Measurements from ENCODE around the gene PALMD.

The PALMD gene

GRCh38 chr1:99645699-99646531 lies at the start of gene PALMD:
Gene PALMD, plus strand, starts transcription at chr1:99646113. Its CDS starts 205 bp downstream, at chr1:99646318.
- no peak for DNase-seq (ENCODE audit: low read depth)

- DNase-seq (ENCODE audit: low read depth): no peak
Observed at GRCh38 chr1:99598738-99599411, 47.0 kb upstream of the PALMD start.

- no peak for DNase-seq (ENCODE audit: low read depth)
Observed at GRCh38 chr1:99599678-99600175, 46.2 kb upstream of the PALMD start.

GRCh38 chr1:99600782-99601181 lies 45.1 kb upstream of the PALMD start:
- DNase-seq (ENCODE audit: low read depth): no peak

- DNase-seq (ENCODE audit: low read depth): no peak
Observed at GRCh38 chr1:99601208-99601607, 44.7 kb upstream of the PALMD start.

- no peak for DNase-seq (ENCODE audit: low read depth)
Observed at GRCh38 chr1:99601709-99602403, 44.1 kb upstream of the PALMD start.

- DNase-seq (ENCODE audit: low read depth): no peak
Observed at GRCh38 chr1:99602404-99602969, 43.4 kb upstream of the PALMD start.

- no peak for DNase-seq (ENCODE audit: low read depth)
Observed at GRCh38 chr1:99603699-99604560, 42.0 kb upstream of the PALMD start.

GRCh38 chr1:99606306-99606705 lies 39.6 kb upstream of the PALMD start:
- DNase-seq (ENCODE audit: low read depth): no peak

GRCh38 chr1:99607590-99607989 lies 38.3 kb upstream of the PALMD start:
- no peak for DNase-seq (ENCODE audit: low read depth)

- DNase-seq (ENCODE audit: low read depth): no peak
Observed at GRCh38 chr1:99608058-99608457, 37.9 kb upstream of the PALMD start.

GRCh38 chr1:99613716-99614115 lies 32.2 kb upstream of the PALMD start:
- no peak for DNase-seq (ENCODE audit: low read depth)

GRCh38 chr1:99614728-99615127 lies 31.2 kb upstream of the PALMD start:
- no peak for DNase-seq (ENCODE audit: low read depth)

GRCh38 chr1:99619583-99619982 lies 26.3 kb upstream of the PALMD start:
- DNase-seq (ENCODE audit: low read depth): no peak

- DNase-seq (ENCODE audit: low read depth): no peak
Observed at GRCh38 chr1:99621340-99621901, 24.5 kb upstream of the PALMD start.

GRCh38 chr1:99622702-99623347 lies 23.1 kb upstream of the PALMD start:
- no peak for DNase-seq (ENCODE audit: low read depth)

- DNase-seq (ENCODE audit: low read depth): no peak
Observed at GRCh38 chr1:99623554-99623953, 22.4 kb upstream of the PALMD start.

- DNase-seq (ENCODE audit: low read depth): no peak
Observed at GRCh38 chr1:99627615-99628014, 18.3 kb upstream of the PALMD start.

GRCh38 chr1:99629164-99629563 lies 16.7 kb upstream of the PALMD start:
- DNase-seq (ENCODE audit: low read depth): no peak

GRCh38 chr1:99634971-99635624 lies 10.8 kb upstream of the PALMD start:
- DNase-seq (ENCODE audit: low read depth): no peak
